ENCODE data around the gene ADAT1.

The ADAT1 gene

GRCh38 chr16:75590920-75591843, 31.9 kb downstream of the ADAT1 start:
- no peak overlapping the region for H3K4me3 ChIP-seq (replicated peaks; ENCODE audit: low read depth, low read length)
- TF ChIP-seq CTCF (IDR thresholded peaks at IDR 0.05; ENCODE audit: low read depth, low read length, missing control alignments): no peak
- peak; percentile 24 for DNase-seq (ENCODE audit: extremely low read depth, low read depth)

GRCh38 chr16:75589306-75589705, 33.8 kb downstream of the ADAT1 start:
- TF ChIP-seq CTCF (IDR thresholded peaks at IDR 0.05; ENCODE audit: low read depth, low read length, missing control alignments): no peak
- no peak for DNase-seq (ENCODE audit: extremely low read depth, low read depth)
- H3K4me3 ChIP-seq (replicated peaks; ENCODE audit: low read depth, low read length): no peak overlapping the region

- no peak for DNase-seq (ENCODE audit: extremely low read depth, low read depth)
- no peak overlapping the region for H3K4me3 ChIP-seq (replicated peaks; ENCODE audit: low read depth, low read length)
- TF ChIP-seq CTCF (IDR thresholded peaks at IDR 0.05; ENCODE audit: low read depth, low read length, missing control alignments): no peak
Measured at GRCh38 chr16:75588716-75589115, 34.4 kb downstream of the ADAT1 start.

GRCh38 chr16:75584108-75584507, 39.0 kb downstream of the ADAT1 start:
- no peak overlapping the region for H3K4me3 ChIP-seq (replicated peaks; ENCODE audit: low read depth, low read length)
- no peak for DNase-seq (ENCODE audit: extremely low read depth, low read depth)
- TF ChIP-seq CTCF (IDR thresholded peaks at IDR 0.05; ENCODE audit: low read depth, low read length, missing control alignments): no peak

GRCh38 chr16:75579281-75579834, 43.7 kb downstream of the ADAT1 start:
- DNase-seq (ENCODE audit: extremely low read depth, low read depth): no peak
- H3K4me3 ChIP-seq (replicated peaks; ENCODE audit: low read depth, low read length): no peak overlapping the region
- TF ChIP-seq CTCF (IDR thresholded peaks at IDR 0.05; ENCODE audit: low read depth, low read length, missing control alignments): no peak

GRCh38 chr16:75578725-75579124, 44.4 kb downstream of the ADAT1 start:
- DNase-seq (ENCODE audit: extremely low read depth, low read depth): no peak
- no peak overlapping the region for H3K4me3 ChIP-seq (replicated peaks; ENCODE audit: low read depth, low read length)
- no peak for TF ChIP-seq CTCF (IDR thresholded peaks at IDR 0.05; ENCODE audit: low read depth, low read length, missing control alignments)
